ENCODE data around the gene NDUFS7. TPM values are rescaled to one million over a fixed set of nuclear protein-coding genes. Genes with fewer than 3 reads are reported as not detected.

Gene NDUFS7
- total and polyA plus RNA-seq, 7 donors = 177 to 423 (median 294) TPM

GRCh38 chr19:1400281-1401137 lies 16.8 kb downstream of the NDUFS7 start:
- ATAC-seq (peak; percentile 88 to 91 (median 88)), DNase-seq (peak; percentile 81 to 92)
- H3K36me3 ChIP-seq (ENCODE audit: insufficient read depth in 1 of 2, low read depth in 1 of 2) = peaks cover 0 to 21% of the 10 kb centered on the region in 2 donors
- TF ChIP-seq CTCF (IDR thresholded peaks at IDR 0.05) = no peak
- H3K27ac ChIP-seq = peak overlapping the region; percentile 98
- intact Hi-C loops (cut with DNase I) = loop anchor here in 1 of 2 donors (2.0 to 10.0 kb wide), 2 partner anchors 16 to 826 kb away; partner anchors contain the start of gene BSG
- peak overlapping the region; percentile 91 for H3K4me3 ChIP-seq
- 10 to 16% (median 15%) methylated on average over 34 to 36 of the region's 36 CpGs for WGBS, 3 donors
- peaks cover 17% of the 10 kb centered on the region for H3K4me1 ChIP-seq
- H3K27me3 ChIP-seq (ENCODE audit: insufficient read depth in 3 of 3, low read length in 2 of 3) = no peaks in the 10 kb centered on the region
- H3K9me3 ChIP-seq = no peaks in the 10 kb centered on the region

- Histone ChIP-seq H3K36me3 (ENCODE audit: insufficient read depth in 1 of 2, low read depth in 1 of 2) (peaks cover 0 to 21% of the 10 kb centered on the region in 2 donors), H3K9me3 (no peaks in the 10 kb centered on the region), H3K27ac (peak within 1 kb of the TSS; percentile 98), H3K4me1 (peaks cover 11% of the 10 kb centered on the region), H3K27me3 (ENCODE audit: insufficient read depth in 3 of 3, low read length in 2 of 3) (no peaks in the 10 kb centered on the region), H3K4me3 (peak within 1 kb of the TSS; percentile 91)
- WGBS, 3 donors = 2% methylated on average over 53 to 87 of the region's 87 CpGs
- peak; percentile 63 for TF ChIP-seq CTCF (IDR thresholded peaks at IDR 0.05)
- ATAC-seq (peak; percentile 26 to 76 (median 56)), DNase-seq (no peak)
- intact Hi-C loops (cut with DNase I) = loop anchor here in 1 of 2 donors (2.0 to 10.0 kb wide), 2 partner anchors 17 to 827 kb away; partner anchors contain the start of gene BSG
These were observed 17.6 kb downstream of the NDUFS7 start, which contains the start of gene GAMT for GRCh38 chr19:1401138-1401888. GAMT (minus strand) TSS chr19:1401542; CDS start chr19:1401476, 66 bp downstream.

- peaks cover 0 to 21% of the 10 kb centered on the region in 2 donors for H3K36me3 ChIP-seq (ENCODE audit: insufficient read depth in 1 of 2, low read depth in 1 of 2)
These were observed 18.1 kb downstream of the NDUFS7 start for GRCh38 chr19:1401889-1402217.

More at GRCh38 chr19:1401889-1402217, 18.1 kb downstream of the NDUFS7 start:
- peak overlapping the region; percentile 91 for H3K4me3 ChIP-seq
- H3K27me3 ChIP-seq (ENCODE audit: insufficient read depth in 3 of 3, low read length in 2 of 3) = no peaks in the 10 kb centered on the region
- WGBS, 3 donors = 55 to 58% (median 57%) methylated on average over 11 of the region's 11 CpGs
- DNase-seq = no peak
- H3K27ac ChIP-seq = peak overlapping the region; percentile 98
- ATAC-seq = no peak
- intact Hi-C loops (cut with DNase I) = loop anchor here in 1 of 2 donors (2.0 to 10.0 kb wide), 2 partner anchors 17 to 827 kb away; partner anchors contain the start of gene BSG
- TF ChIP-seq CTCF (IDR thresholded peaks at IDR 0.05) = no peak
- H3K4me1 ChIP-seq = peaks cover 12% of the 10 kb centered on the region
- H3K9me3 ChIP-seq = no peaks in the 10 kb centered on the region

All from psoas muscle (tissue), 8 donors.